Heart right ventricle (tissue), 16 donors: Measurements from ENCODE around the gene HSPG2. TPM values are rescaled to one million over a fixed set of nuclear protein-coding genes. Genes with fewer than 3 reads are reported as not detected.
"Not testable (repeated sequence)": the region's sequence is repeated elsewhere in the genome, so short reads cannot be mapped to it uniquely, and the experiment has no call there.

Source experiments
- ATAC-seq, 8 donors: fragments of 200-7000 bp; cut with Tn5 transposase; one replicate each; pipeline ENCODE4 v1.9.1; 2020; ENCODE audit warnings: mild to moderate bottlenecking in 8 of 8, moderate library complexity in 8 of 8, moderate number of reproducible peaks in 1 of 8
- DNase-seq, 2 donors: peaks; one replicate each; pipeline ENCODE4 v3.0.0-alpha.2; 2020
- H3K27ac ChIP-seq, 10 donors: fragments of 200-600 bp; sonication (generic) in 2 of 10; one replicate each; pipeline versions ENCODE4 v1.5.0 to v1.8.0; 2020 to 2022; ENCODE audit warnings: mild to moderate bottlenecking in 3 of 10
- H3K27me3 ChIP-seq, 7 donors: fragments of 200-600 bp; one replicate each; pipeline ENCODE4 v1.8.0; 2021 to 2022; ENCODE audit warnings: mild to moderate bottlenecking in 2 of 7
- H3K36me3 ChIP-seq, 9 donors: fragments of 200-600 bp; sonication (generic) in 1 of 9; one replicate each; pipeline versions ENCODE4 v1.5.0 to v1.8.0; 2020 to 2022; ENCODE audit warnings: mild to moderate bottlenecking in 2 of 9
- H3K4me1 ChIP-seq, 9 donors: fragments of 200-600 bp; sonication (generic) in 1 of 9; one replicate each; pipeline versions ENCODE4 v1.5.0 to v1.8.0; 2020 to 2022; ENCODE audit warnings: mild to moderate bottlenecking in 4 of 9
- H3K4me3 ChIP-seq, 10 donors: fragments of 200-600 bp; sonication (generic) in 2 of 10; one replicate each; pipeline versions ENCODE4 v1.5.0 to v1.8.0; 2020 to 2022; ENCODE audit warnings: mild to moderate bottlenecking in 7 of 10, moderate library complexity in 2 of 10
- H3K9me3 ChIP-seq, 11 donors: fragments of 200-600 bp in 10 of 11; sonication (generic) in 2 of 11; one replicate each; pipeline versions ENCODE4 v1.5.0 to v1.8.0; 2013 to 2022; ENCODE audit warnings: mild to moderate bottlenecking in 2 of 11, control low read depth in 1 of 11, moderate library complexity in 1 of 11
- CTCF ChIP-seq, 9 donors: fragments of 200-600 bp; sonication (generic) in 2 of 9; IDR thresholded peaks; one replicate each; pipeline versions ENCODE4 v1.5.0 to v1.8.0; 2021 to 2022; ENCODE audit warnings: antibody characterized with exemption in 9 of 9, mild to moderate bottlenecking in 5 of 9, moderate library complexity in 1 of 9
- WGBS, 2 donors: extraction: QIAGEN DNeasy Blood & Tissue Kit; methylation state at CpG; one replicate each; pipeline ENCODE4 v1.1.7; 2013; ENCODE audit warnings: inconsistent platforms in 1 of 2; 5-methylcytosine and 5-hydroxymethylcytosine counted together
- intact Hi-C, 10 donors: fragments of 100-400 bp; cut with DNase I; formaldehyde crosslinking; loops; one replicate each; pipeline versions ENCODE4 v1.11.1 to v1.14.2; 2022
- polyA plus RNA-seq, 2 donors: library from polyadenylated mRNA; stranded (reverse); fragments of 200-250 nt; gene quantifications; one replicate each; pipeline ENCODE4 v1.2.3, GENCODE V29; 2013
- total RNA-seq, 10 donors: library from RNA; stranded (reverse); fragmentation: NEBNext Ultra II Directional in 3 of 10; extraction: Animal tissue kit (Norgen Biotek cat#: 25700) in 3 of 10; gene quantifications; one replicate each; pipeline versions ENCODE4 v1.2.1 to v1.2.4, GENCODE V29; 2021 to 2023
- donor health status: Arrhythmogenic right ventricular cardiomyopathy.
- donor health status: ischemic (EF 13 %, LVEDD 7.1; RV severe dilation, severe dysfunction).
- donor health status: healthy with polysubstance abuse.
- donor health status: DM: no; HTN: yes; CAD: no.
- donor health status: DM: no; HTN: no; CAD: no.
- donor health status: ischemic (EF 25% LVEDD 6.9; RV normal size, moderate dysfunction).
- donor health status: ischemic (EF 25% LVEDD 5.7; RV mildly dilated, moderate dysfunction).
- donor health status: healthy.
- donor health status: DM: yes; HTN: yes; CAD: no.
- donor health status: Ischemic cardiomyopathy.
- donor health status: ischemic (EF 35%, LVEDD 5.7; RV mildly dilated, moderate dysfunction).
- donor health status: nonischemic (EF 11% LVEDD 7.7; RV severe dilation, severe dysfunction).
- donor health status: DM: yes; HTN: yes; CAD: no.
- donor health status: PGD.
- donor health status: ischemic (EF 29% LVEDD 5.4; RV normal size, mild dysfunction).
- donor health status: nonischemic (EF 23%, LVEDD 6.1; RV moderate dilation, normal function).

The HSPG2 gene
- total and polyA plus RNA-seq, 12 donors: 221 to 508 (median 310) TPM

GRCh38 chr1:21909787-21910503, 27.2 kb downstream of the HSPG2 start:
- no peak for TF ChIP-seq CTCF (IDR thresholded peaks at IDR 0.05)
- WGBS, 2 donors: 9 to 12% methylated on average over 9 of the region's 9 CpGs
- peak overlapping the region in 3 of 10 donors; percentile 0 to 10 (median 5) for H3K4me3 ChIP-seq
- intact Hi-C loops: loop anchor here in 2 of 10 donors (2.0 to 5.0 kb wide), 3 partner anchors 15 to 47 kb away; partner anchors contain the start of gene HSPG2 (in 1 of the 2)
- H3K36me3 ChIP-seq: peaks cover 0 to 37% (median 0%) of the 10 kb centered on the region in 9 donors
- DNase-seq (peak; percentile 75 to 88), ATAC-seq (peak; percentile 41 to 75 (median 60))
- peaks cover 88 to 100% (median 98%) of the 10 kb centered on the region in 9 donors for H3K4me1 ChIP-seq
- no peaks in the 10 kb centered on the region for H3K27me3 ChIP-seq
- H3K27ac ChIP-seq: peak overlapping the region; percentile 84 to 99 (median 92)
- no peaks in the 10 kb centered on the region for H3K9me3 ChIP-seq

- intact Hi-C loops: no loop called here
- peaks cover 0 to 33% (median 0%) of the 10 kb centered on the region in 9 donors for H3K36me3 ChIP-seq
- TF ChIP-seq CTCF (IDR thresholded peaks at IDR 0.05): no peak
- WGBS, 2 donors: 7 to 10% methylated on average over 1 of the region's 1 CpG
- H3K4me3 ChIP-seq: peak overlapping the region in 3 of 10 donors; percentile 0 to 10 (median 5)
- peak overlapping the region; percentile 84 to 99 (median 92) for H3K27ac ChIP-seq
- DNase-seq (no peak), ATAC-seq (no peak)
- H3K9me3 ChIP-seq: no peaks in the 10 kb centered on the region
- H3K4me1 ChIP-seq: peaks cover 89 to 100% (median 97%) of the 10 kb centered on the region in 9 donors
- no peaks in the 10 kb centered on the region for H3K27me3 ChIP-seq
These were observed 27.8 kb downstream of the HSPG2 start for GRCh38 chr1:21909286-21909759.

GRCh38 chr1:21907737-21908534, 29.2 kb downstream of the HSPG2 start:
- Histone ChIP-seq H3K36me3 (peaks cover 0 to 29% (median 0%) of the 10 kb centered on the region in 9 donors), H3K4me1 (peaks cover 88 to 100% (median 98%) of the 10 kb centered on the region in 9 donors), H3K27ac (peak overlapping the region; percentile 84 to 99 (median 92))
- not testable (repeated sequence) for H3K9me3 ChIP-seq, H3K4me3 ChIP-seq, H3K27me3 ChIP-seq, ATAC-seq, DNase-seq
- intact Hi-C loops: loop anchor here in 1 of 10 donors (2.0 kb wide), 1 partner anchor 31 kb away; no protein-coding TSS in a partner anchor
- WGBS, 2 donors: 62 to 66% methylated on average over 19 of the region's 19 CpGs

GRCh38 chr1:21907079-21907418, 30.1 kb downstream of the HSPG2 start:
- no peaks in the 10 kb centered on the region for H3K9me3 ChIP-seq
- peak overlapping the region; percentile 84 to 99 (median 92) for H3K27ac ChIP-seq
- no peak for ATAC-seq
- WGBS, 2 donors: 77 to 79% methylated on average over 9 of the region's 9 CpGs
- H3K4me3 ChIP-seq: no peak overlapping the region
- H3K36me3 ChIP-seq: peaks cover 0 to 34% (median 0%) of the 10 kb centered on the region in 9 donors
- intact Hi-C loops: loop anchor here in 1 of 10 donors (2.0 kb wide), 1 partner anchor 32 kb away; no protein-coding TSS in a partner anchor
- no peak for TF ChIP-seq CTCF (IDR thresholded peaks at IDR 0.05)
- H3K4me1 ChIP-seq: peaks cover 87 to 100% (median 98%) of the 10 kb centered on the region in 9 donors
- no peaks in the 10 kb centered on the region for H3K27me3 ChIP-seq
- no peak for DNase-seq
